SKM-1 treated with dmso at 0.1 percent for 144 hours (cell line): ENCODE data around the gene CRLF3.
"Not testable (repeated sequence)": the region's sequence is repeated elsewhere in the genome, so short reads cannot be mapped to it uniquely, and the experiment has no call there.

Experiments used
- DNase-seq: peaks from one replicate; lab custom pipeline; 2025; ENCODE audit not compliant: unreplicated experiment; lab: John Stamatoyannopoulos, UW

CRLF3 gene

DNA sequence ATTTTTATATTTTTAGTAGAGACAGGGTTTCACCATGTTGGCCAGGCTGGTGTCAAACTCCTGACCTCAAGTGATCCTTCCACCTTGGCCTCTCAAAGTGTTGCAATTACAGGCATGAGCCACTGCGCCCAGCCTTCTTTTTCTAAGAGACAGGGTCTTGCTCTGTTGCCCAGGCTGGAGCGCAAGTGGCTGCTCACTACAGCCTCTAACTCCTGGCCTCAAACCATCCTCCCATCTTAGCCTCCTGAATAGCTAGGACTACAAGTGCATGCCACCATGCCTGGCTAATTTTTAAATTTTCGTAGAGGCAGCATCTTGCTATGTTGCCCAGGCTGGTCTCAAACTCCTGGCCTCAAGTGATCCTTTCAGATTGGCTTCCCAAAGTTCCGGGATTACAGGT, 76.9 kb downstream of the CRLF3 start:
- not testable (repeated sequence) for DNase-seq

GRCh38 chr17:30742669-30743068, 81.8 kb downstream of the CRLF3 start:
- DNase-seq, result not testable (repeated sequence)

DNA sequence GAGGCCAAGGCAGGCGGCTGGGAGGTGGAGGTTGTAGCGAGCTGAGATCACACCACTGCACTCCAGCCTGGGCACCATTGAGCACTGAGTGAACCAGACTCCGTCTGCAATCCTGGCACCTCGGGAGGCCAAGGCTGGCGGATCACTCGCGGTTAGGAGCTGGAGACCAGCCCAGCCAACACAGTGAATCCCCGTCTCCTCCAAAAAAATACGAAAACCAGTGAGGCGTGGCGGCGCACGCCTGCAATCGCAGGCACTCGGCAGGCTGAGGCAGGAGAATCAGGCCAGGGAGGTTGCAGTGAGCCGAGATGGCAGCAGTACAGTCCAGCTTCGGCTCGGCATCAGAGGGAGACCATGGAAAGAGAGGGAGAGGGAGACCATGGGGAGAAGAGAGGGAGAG, 88.1 kb downstream of the CRLF3 start:
- not testable (repeated sequence) for DNase-seq

DNA sequence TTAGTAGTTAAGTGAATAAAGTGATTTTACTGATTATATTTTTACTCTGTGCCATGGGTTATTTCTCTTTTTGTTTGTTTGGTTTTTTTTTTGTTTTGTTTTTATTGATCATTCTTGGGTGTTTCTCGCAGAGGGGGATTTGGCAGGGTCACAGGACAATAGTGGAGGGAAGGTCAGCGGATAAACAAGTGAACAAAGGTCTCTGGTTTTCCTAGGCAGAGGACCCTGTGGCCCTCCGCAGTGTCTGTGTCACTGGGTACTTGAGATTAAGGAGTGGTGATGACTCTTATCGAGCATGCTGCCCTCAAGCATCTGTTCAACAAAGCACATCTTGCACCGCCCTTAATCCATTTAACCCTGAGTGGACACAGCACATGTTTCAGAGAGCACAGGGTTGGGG, 88.8 kb downstream of the CRLF3 start:
- not testable (repeated sequence) for DNase-seq

- DNase-seq, result not testable (repeated sequence)
These were observed 89.3 kb downstream of the CRLF3 start for GRCh38 chr17:30735206-30735605.

GRCh38 chr17:30734153-30734552, 90.3 kb downstream of the CRLF3 start:
- DNase-seq, result not testable (repeated sequence)
